SK-N-SH (cell line): ENCODE data around the gene FAAP24. TPM values are rescaled to one million over a fixed set of nuclear protein-coding genes. Genes with fewer than 3 reads are reported as not detected.

ENCODE experiments used
- CTCF ChIA-PET: fragments of 300-600, 350-600 bp; formaldehyde crosslinking; extraction: SDS; loops from one replicate; lab custom pipeline; 2021; lab: Yijun Ruan, JAX
- POLR2A ChIA-PET: fragments of 350-600 bp; sonication (Branson Sonifier 250); formaldehyde crosslinking; extraction: SDS; loops from one replicate; lab custom pipeline; 2020; ENCODE audit warnings: antibody characterized with exemption, inconsistent platforms; lab: Yijun Ruan, JAX
- DNase-seq: peaks from one replicate; pipeline ENCODE4 v3.0.0; 2012
- H2AFZ ChIP-seq: fragments of 200-600 bp; sonication (generic); 2 replicates; pipeline ENCODE4 v1.8.1; 2016; ENCODE audit warnings: antibody characterized with exemption, mild to moderate bottlenecking, low read depth
- H3F3A ChIP-seq: fragments of 200-600 bp; sonication (generic); replicated peaks from 2 replicates; pipeline ENCODE3; 2016; ENCODE audit warnings: antibody characterized with exemption, mild to moderate bottlenecking; ENCODE audit not compliant: insufficient read depth
- H3K27ac ChIP-seq, 2 experiments: fragments of 200-500 bp in 1 of 2; fragments of 200-600 bp in 1 of 2; sonication (Bioruptor generic) in 1 of 2; sonication (generic), shearing (Covaris generic) in 1 of 2; 2 replicates each; pipeline versions ENCODE4 v1.5.1 to v1.6.1; 2014 to 2016; ENCODE audit warnings: low read depth in 2 of 2, inconsistent platforms in 1 of 2, low read length in 1 of 2, mild to moderate bottlenecking in 1 of 2, mixed read lengths in 1 of 2
- H3K27me3 ChIP-seq: fragments of 200-600 bp; sonication (generic), shearing (Covaris generic); 2 replicates; pipeline ENCODE4 v1.6.1; 2016; ENCODE audit warnings: mixed run types; ENCODE audit not compliant: insufficient read depth
- H3K36me3 ChIP-seq, 2 experiments: fragments of 200-500 bp in 1 of 2; fragments of 200-600 bp in 1 of 2; sonication (Bioruptor generic) in 1 of 2; sonication (generic) in 1 of 2; replicated peaks in 1 of 2; 2 replicates each; pipeline versions ENCODE3 to v1.5.1; 2014 to 2016; ENCODE audit warnings: low read length in 1 of 2, mild to moderate bottlenecking in 1 of 2; ENCODE audit not compliant: insufficient read depth in 2 of 2, control insufficient read depth in 1 of 2
- H3K4me1 ChIP-seq, 2 experiments: fragments of 200-500 bp in 1 of 2; fragments of 200-600 bp in 1 of 2; sonication (Bioruptor generic) in 1 of 2; sonication (generic), shearing (Covaris generic) in 1 of 2; 2 replicates each; pipeline versions ENCODE4 v1.5.1 to v1.6.1; 2014 to 2016; ENCODE audit warnings: low read depth in 1 of 2, low read length in 1 of 2, mixed run types in 1 of 2; ENCODE audit not compliant: insufficient read depth in 2 of 2, control insufficient read depth in 1 of 2
- H3K4me2 ChIP-seq: fragments of 200-600 bp; sonication (generic), shearing (Covaris generic); 2 replicates; pipeline ENCODE4 v1.6.1; 2017; ENCODE audit warnings: mixed run types
- H3K4me3 ChIP-seq, 2 experiments: fragments of 200-500 bp in 1 of 2; fragments of 200-600 bp in 1 of 2; sonication (Bioruptor generic) in 1 of 2; sonication (generic), shearing (Covaris generic) in 1 of 2; 2 replicates each; pipeline versions ENCODE4 v1.5.1 to v1.8.1; 2014 to 2016; ENCODE audit warnings: low read depth in 2 of 2, inconsistent platforms in 1 of 2, low read length in 1 of 2, mild to moderate bottlenecking in 1 of 2, mixed read lengths in 1 of 2, moderate library complexity in 1 of 2
- H3K79me2 ChIP-seq: fragments of 200-600 bp; sonication (generic); 2 replicates; pipeline ENCODE4 v1.8.1; 2017; ENCODE audit warnings: mild to moderate bottlenecking; ENCODE audit not compliant: insufficient read depth
- H3K9ac ChIP-seq: fragments of 200-600 bp; sonication (generic); 2 replicates; pipeline ENCODE4 v1.6.1; 2017; ENCODE audit warnings: mixed run types
- H3K9me2 ChIP-seq: fragments of 200-600 bp; sonication (generic); 2 replicates; pipeline ENCODE4 v1.6.1; 2017; ENCODE audit warnings: mixed run types
- H3K9me3 ChIP-seq: fragments of 200-600 bp; sonication (generic); 2 replicates; pipeline ENCODE4 v1.6.1; 2017; ENCODE audit warnings: mixed run types, mild to moderate bottlenecking, moderate library complexity
- H4K20me1 ChIP-seq: fragments of 200-600 bp; sonication (generic); 2 replicates; pipeline ENCODE4 v1.6.1; 2017; ENCODE audit warnings: mild to moderate bottlenecking, mixed run types; ENCODE audit not compliant: insufficient read depth
- CTCF ChIP-seq: fragments of 200-600 bp; sonication (generic); IDR thresholded peaks from 2 replicates; pipeline ENCODE4 v1.6.1; 2017; ENCODE audit warnings: antibody characterized with exemption, mild to moderate bottlenecking, moderate library complexity
- EP300 ChIP-seq, 2 experiments: IDR thresholded peaks; 2 replicates each; pipeline versions ENCODE4 v1.4.0 to v1.6.1; 2012; ENCODE audit warnings: borderline replicate concordance in 1 of 2, low read depth in 1 of 2, low read length in 1 of 2
- FOSL2 ChIP-seq: IDR thresholded peaks from 2 replicates; pipeline ENCODE4 v1.4.0; 2012; ENCODE audit warnings: low read depth, mild to moderate bottlenecking, moderate library complexity, borderline replicate concordance
- FOXJ3 ChIP-seq: sonication (generic); formaldehyde crosslinking; IDR thresholded peaks from 2 replicates; pipeline ENCODE4 v1.5.1; 2020; ENCODE audit warnings: mild to moderate bottlenecking, missing genetic modification reagents
- FOXM1 ChIP-seq: IDR thresholded peaks from 2 replicates; pipeline ENCODE4 v1.4.0; 2012; ENCODE audit warnings: low read depth, mild to moderate bottlenecking
- GABPA ChIP-seq: IDR thresholded peaks from 2 replicates; pipeline ENCODE4 v1.4.0; 2012; ENCODE audit warnings: low read depth, mild to moderate bottlenecking
- JUND ChIP-seq: IDR thresholded peaks from 2 replicates; pipeline ENCODE4 v1.4.0; 2012
- MAX ChIP-seq: IDR thresholded peaks from 2 replicates; pipeline ENCODE4 v1.4.0; 2012; ENCODE audit warnings: low read depth
- MXI1 ChIP-seq: IDR thresholded peaks from 2 replicates; pipeline ENCODE4 v1.6.1; 2012; ENCODE audit warnings: mild to moderate bottlenecking, low read depth, low read length, improper control_type of control experiment
- NFIC ChIP-seq: IDR thresholded peaks from 2 replicates; pipeline ENCODE4 v1.4.0; 2012; ENCODE audit warnings: borderline replicate concordance
- RAD21 ChIP-seq: IDR thresholded peaks from 2 replicates; pipeline ENCODE4 v1.6.1; 2012; ENCODE audit warnings: mild to moderate bottlenecking, low read length
- RCOR1 ChIP-seq: fragments of 150-350 bp; IDR thresholded peaks from 2 replicates; pipeline ENCODE4 v1.6.1; 2017; ENCODE audit warnings: antibody characterized with exemption, low read length
- RXRA ChIP-seq: IDR thresholded peaks from 2 replicates; pipeline ENCODE4 v1.4.0; 2012; ENCODE audit warnings: low read depth, mild to moderate bottlenecking, borderline replicate concordance
- TCF12 ChIP-seq: IDR thresholded peaks from 2 replicates; pipeline ENCODE4 v1.4.0; 2012
- TEAD4 ChIP-seq: IDR thresholded peaks from 2 replicates; pipeline ENCODE4 v1.4.0; 2012; ENCODE audit warnings: mild to moderate bottlenecking, borderline replicate concordance; ENCODE audit not compliant: insufficient read depth
- USF1 ChIP-seq: IDR thresholded peaks from 2 replicates; pipeline ENCODE4 v1.4.0; 2012; ENCODE audit warnings: low read depth, borderline replicate concordance
- USF2 ChIP-seq: fragments of 150-350 bp; IDR thresholded peaks from 2 replicates; pipeline ENCODE4 v1.6.1; 2017; ENCODE audit warnings: antibody characterized with exemption, low read length, low read depth, borderline replicate concordance
- YY1 ChIP-seq: IDR thresholded peaks from 2 replicates; pipeline ENCODE4 v1.4.0; 2012; ENCODE audit warnings: low read depth, mild to moderate bottlenecking
- ZBTB33 ChIP-seq: IDR thresholded peaks from 2 replicates; pipeline ENCODE4 v1.4.0; 2012; ENCODE audit warnings: low read depth, borderline replicate concordance
- WGBS: methylation state at CpG from one replicate; pipeline ENCODE4 v1.1.6; 2017; ENCODE audit warnings: low lambda C conversion rate; 5-methylcytosine and 5-hydroxymethylcytosine counted together
- polyA plus RNA-seq, 3 experiments: library from polyadenylated mRNA; depleted of rRNA; stranded (reverse); fragments of >200 nt; gene quantifications; 2 replicates each; pipeline ENCODE4 v1.2.3, GENCODE V29; 2012

FAAP24 gene
- polyA plus RNA-seq, 1 of the 3 experiments (the other 2 are of a cell fraction) = 3.3 TPM

GRCh38 chr19:32971012-32971595, 938 bp upstream of the FAAP24 start:
- Histone ChIP-seq H3K4me1 (peaks cover 0 to 10% of the 10 kb centered on the region in 2 experiments; a peak in 1 of 4 replicates), H3K79me2 (peaks cover 44% of the 10 kb centered on the region), H3K27me3 (no peaks in the 10 kb centered on the region), H3K4me2 (peak overlapping the region; percentile 98), H2AFZ (peak overlapping the region; percentile 98), H3K4me3 (peak overlapping the region; percentile 49 to 88), H3F3A (peaks cover 12% of the 10 kb centered on the region), H3K36me3 (peaks cover 0 to 21% of the 10 kb centered on the region in 2 experiments), H3K9me3 (no peaks in the 10 kb centered on the region), H3K9me2 (no peaks in the 10 kb centered on the region), H3K9ac (peak overlapping the region; percentile 86), H3K27ac (no peak overlapping the region), H4K20me1 (no peaks in the 10 kb centered on the region)
- 8% methylated on average over 21 of the region's 21 CpGs for WGBS
- ChIA-PET POLR2A (interaction anchor here (0.6 kb wide), 1 partner anchor 344 kb away, joined by 3 read pairs; no protein-coding TSS in a partner anchor), CTCF (interaction anchor here (1.5 to 8.6 kb wide), 3 partner anchors 34 to 436 kb away, joined by 3 to 215 read pairs (median 4); no protein-coding TSS in a partner anchor)
- peak; percentile 24 for DNase-seq
- TF ChIP-seq FOXJ3 (CRISPR knock-in tag) = no peak
- TF ChIP-seq MXI1 = no peak
- TF ChIP-seq RXRA = no peak
- no peak for TF ChIP-seq FOSL2
- TF ChIP-seq FOXM1 = no peak
- no peak for TF ChIP-seq GABPA
- TF ChIP-seq MAX = no peak
- TF ChIP-seq TCF12 = no peak
- no peak for TF ChIP-seq TEAD4
- no peak for TF ChIP-seq RCOR1
- TF ChIP-seq YY1 = no peak
- TF ChIP-seq EP300 (IDR thresholded peaks at IDR 0.05; ENCODE audit: borderline replicate concordance in 1 of 2, low read depth in 1 of 2, low read length in 1 of 2) = no peak
- no peak for TF ChIP-seq RAD21
- TF ChIP-seq NFIC = no peak
- no peak for TF ChIP-seq CTCF
- no peak for TF ChIP-seq JUND
- TF ChIP-seq ZBTB33 = no peak
- TF ChIP-seq USF2 = no peak
- no peak for TF ChIP-seq USF1
